IPS-NIHi7 (cell line): ENCODE results near the gene BSN.

Experiments
- DNase-seq: peaks from one replicate; pipeline ENCODE4 v3.0.0; 2012; ENCODE audit warnings: mixed read lengths; ENCODE audit errors: extremely low spot score

The BSN gene

DNA sequence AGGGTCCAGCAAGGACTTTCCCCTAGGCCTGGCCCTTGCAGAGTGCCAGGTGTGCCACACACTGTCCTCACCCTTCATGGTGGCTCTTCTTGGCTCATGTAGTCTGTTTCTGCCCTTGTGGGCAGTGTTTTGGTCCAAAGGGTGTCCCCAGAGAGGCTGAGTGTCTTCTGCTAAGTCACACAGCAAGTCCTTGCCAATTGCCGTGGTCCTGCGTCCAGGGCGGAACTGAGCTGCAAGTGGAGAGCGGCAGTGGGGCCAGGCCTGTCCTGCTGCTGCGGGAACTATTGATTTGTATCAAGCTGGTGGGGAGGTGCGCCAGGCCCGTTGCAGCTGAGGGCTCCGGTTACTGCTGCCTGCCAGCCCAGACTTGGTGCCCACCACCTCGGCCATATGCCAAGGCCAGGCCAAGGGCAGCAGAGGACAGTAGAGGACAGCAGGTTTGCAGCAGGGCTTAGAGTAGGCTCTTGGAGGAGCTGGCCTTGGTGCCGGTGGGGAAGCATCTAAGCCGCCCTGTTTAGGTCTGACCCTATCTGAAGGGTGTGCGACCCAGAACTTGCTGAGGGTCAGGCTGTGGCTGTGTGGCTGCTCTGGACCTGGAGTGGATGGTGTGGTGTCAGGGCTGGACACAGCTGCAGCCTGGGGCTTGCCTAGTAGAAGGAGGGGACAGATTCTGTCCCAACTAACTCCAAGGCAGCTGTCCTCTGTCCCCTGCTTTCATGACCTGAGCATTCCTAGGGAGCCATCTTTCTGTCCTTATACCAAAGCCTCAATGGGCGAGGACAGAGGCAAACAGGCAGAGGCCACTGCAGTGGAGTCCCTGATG lies 160.7 kb downstream of the BSN start:
- no peak for DNase-seq

DNA sequence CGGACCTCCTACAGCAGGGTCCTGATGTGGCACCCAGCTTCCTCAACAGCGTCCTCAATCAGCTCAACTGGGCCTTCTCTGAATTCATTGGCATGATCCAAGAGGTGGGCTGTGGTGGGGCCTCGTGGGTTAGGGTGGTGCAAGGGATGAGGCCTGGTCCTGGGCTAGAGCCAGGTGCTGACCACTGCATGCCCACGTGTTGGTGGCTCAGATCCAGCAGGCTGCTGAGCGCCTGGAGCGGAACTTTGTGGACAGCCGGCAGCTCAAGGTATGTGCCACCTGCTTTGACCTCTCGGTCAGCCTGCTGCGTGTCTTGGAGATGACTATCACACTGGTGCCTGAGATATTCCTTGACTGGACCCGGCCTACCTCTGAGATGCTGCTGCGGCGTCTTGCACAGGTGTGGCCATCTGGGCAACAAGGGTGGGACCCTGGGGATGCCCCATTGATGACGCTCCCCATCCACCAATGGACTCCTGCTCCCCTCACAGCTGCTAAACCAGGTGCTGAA lies 161.4 kb downstream of the BSN start:
- no peak for DNase-seq

DNA sequence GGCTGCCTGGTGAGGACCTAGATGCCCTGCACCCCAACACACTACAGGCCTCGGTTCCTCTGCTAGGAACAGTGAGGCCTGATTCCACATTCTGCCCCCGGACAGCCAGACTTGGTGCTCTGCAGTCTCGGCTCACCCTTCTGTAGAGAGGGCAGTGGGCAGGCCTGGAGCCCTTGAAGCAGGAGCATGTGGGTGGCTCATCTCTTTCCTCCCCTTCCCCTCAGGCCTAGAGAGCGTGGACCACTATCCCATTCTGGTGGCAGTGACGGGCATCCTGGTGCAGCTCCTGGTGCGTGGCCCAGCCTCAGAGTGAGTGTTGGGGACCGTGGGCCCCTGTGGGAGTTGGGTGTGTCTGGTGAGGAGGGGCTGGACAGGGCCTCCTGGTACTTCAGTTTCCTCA lies 161.9 kb downstream of the BSN start:
- no peak for DNase-seq

DNA sequence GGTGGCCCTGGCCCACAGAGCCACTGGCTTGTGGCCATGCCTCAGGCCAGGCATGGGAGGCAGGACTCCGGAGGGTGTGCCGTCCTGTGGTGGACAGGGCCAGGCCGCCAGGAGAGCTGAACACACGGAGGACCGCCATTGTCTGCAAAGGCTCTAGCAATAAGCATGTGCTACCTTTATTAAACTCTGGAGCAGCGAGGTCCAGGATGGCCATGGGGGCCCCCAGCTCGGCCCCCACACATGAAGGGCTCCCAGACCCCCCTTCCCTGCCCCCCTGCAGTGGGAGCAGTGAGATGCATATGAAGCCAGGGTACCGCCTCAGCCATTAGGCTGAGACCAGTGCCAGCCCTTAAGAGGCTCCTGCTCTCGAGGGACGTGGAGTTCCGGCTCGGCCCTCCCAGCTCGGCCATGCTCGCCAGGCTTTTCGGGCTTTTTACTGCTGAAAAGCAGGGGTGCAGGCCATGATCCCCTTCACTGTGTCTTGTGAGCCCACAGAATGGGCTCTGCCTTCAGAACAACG lies 162.5 kb downstream of the BSN start:
- DNase-seq, result no peak

DNA sequence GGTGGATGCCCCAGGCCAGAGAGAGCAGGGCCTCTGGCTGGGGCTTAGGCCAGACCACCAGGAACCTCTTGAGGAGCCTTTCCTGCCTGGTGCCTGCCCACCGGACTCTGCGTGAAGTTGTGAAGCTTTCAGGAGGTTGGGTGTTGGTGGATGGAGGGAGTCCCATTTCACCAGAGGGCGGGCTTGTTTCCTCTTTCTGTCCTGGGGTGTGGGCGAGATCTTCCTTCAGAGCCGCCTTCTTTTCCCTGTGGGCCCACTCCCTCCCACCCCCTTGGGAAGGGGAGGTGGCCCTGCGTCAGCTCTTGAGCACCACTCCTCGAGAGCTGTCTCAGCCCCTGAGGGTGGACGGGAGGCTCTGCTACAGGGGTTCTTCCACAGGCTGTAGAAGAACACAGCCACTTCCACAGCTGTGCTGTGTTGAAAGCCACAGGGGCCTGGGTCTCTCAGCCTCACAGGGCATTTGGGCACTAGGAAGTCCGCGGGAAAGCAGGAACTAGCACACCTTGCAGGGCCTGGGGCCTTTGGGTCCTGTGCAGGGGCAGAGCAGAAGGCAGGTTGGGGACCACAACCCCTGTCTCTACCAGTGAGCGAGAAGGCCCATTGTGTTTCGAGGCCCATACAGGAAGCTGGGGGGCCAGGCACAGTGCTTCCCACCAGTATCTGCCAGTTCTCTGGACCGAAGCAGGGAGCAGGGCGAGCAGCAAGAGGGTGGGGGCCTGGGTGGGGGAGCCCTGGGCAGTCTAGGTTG lies 163.1 kb downstream of the BSN start:
- DNase-seq, result no peak

DNA sequence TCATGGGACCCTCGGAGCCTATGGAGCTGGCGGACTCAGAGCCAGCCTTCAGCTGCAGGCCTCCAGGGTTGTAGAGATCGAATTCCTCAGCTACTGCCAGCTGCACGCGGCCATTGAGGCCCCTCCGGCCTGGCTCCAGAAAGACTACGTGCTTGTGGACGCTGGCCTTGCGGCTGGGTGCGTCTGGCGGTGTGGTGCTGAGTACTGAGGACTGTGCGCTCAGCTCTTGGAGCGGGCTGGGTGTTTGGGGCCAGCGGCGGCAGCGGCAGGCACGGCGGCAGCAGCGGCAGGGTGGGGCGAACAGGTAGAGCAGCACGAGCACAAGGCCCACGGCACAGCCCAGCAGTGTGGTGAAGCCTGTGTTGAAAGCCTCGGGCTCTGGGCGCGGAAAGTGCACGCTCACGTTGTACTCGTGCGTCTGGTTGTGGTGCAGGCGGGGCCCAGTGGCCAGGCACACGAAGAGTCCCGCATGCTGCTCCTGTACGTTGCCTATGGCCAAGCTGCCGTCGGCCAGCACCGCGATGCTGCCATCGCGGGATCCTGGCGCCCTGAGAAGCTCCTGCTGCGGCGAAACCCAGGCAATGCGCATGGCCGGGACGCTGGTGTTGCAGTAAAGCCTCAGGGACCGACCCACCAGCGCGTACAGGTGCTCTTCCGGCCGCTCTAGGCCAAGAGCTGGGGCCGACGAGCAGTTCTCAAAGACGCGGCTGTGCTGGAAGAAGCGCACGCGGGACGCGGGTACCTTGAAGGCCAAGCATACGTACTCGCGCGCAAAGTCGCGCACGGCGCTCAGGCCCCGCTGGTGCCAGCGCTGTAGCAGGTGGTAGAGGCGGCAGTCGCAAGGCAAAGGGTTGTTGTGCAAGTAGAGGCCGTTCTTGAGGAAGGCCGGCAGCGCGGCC lies 163.9 kb downstream of the BSN start:
- no peak for DNase-seq

DNA sequence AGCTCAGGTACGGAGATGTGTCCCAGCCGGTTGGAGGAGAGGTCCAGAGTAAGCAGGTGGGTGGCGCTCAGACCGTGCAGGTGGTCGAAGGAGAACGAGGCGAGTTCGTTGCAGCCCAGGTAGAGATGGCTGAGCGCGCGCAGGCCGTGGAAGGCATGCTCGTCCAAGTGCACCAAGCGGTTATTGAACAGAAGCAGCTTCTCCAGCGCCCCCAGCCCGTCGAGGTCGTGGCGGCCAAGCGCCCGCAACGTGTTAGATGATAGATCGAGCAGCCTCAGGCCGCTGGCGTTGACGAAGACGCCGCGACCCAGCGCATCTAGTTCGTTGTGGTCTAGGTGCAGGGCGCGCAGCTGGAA lies 164.6 kb downstream of the BSN start:
- no peak for DNase-seq

DNA sequence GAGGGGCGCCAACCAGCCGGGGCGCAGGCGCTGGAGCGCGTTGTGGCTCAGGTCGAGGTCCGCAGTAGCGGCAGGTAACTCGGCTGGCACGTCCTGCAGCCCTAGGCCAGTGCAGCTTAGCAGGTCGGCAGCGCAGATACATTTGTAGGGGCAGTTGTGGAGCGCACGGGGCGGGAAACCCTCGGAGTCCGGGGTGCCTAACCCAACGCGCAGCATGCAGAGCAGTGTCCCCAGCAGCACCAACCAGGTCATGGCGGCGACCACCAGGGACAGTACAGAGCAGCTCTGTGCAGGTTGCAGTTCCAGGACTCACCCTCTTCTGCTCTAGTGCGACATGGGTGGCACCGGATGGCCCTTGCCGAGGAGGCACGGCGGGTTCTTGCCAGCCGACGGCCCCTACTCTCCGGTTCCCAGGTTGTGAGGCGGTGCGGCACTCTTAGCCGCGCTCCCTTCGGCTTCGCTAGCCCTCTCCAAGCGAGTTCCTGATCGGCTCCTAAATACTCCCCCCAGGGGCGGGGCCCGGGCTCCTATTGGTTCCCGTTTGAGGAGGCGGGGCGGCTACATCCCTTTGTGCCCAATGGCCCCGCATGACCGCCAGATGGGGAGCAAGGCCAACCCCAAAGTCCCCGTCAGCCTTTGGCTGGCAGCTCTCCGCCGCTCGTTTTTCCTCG lies 165.1 kb downstream of the BSN start, which contains the start of gene AMIGO3:
Gene AMIGO3, minus strand, starts transcription at position 471 of the 671 bp plus-strand sequence. Its CDS starts 219 bp downstream, at position 252.
- DNase-seq, result peak; percentile 98
